Right atrium auricular region (tissue), 2 donors: Measurements from ENCODE around the gene SYCP3. TPM values are rescaled to one million over a fixed set of nuclear protein-coding genes. Genes with fewer than 3 reads are reported as not detected.

Experiments
- DNase-seq: peaks from one replicate; pipeline ENCODE4 v3.0.0-alpha.2; 2019; ENCODE audit warnings: low spot score
- H3K27ac ChIP-seq, 2 donors: fragments of 200-600 bp; sonication (generic); 1 replicate in 1 of 2; 2 replicates in 1 of 2; pipeline ENCODE4 v1.5.1; 2016 to 2019
- H3K27me3 ChIP-seq, 2 donors: fragments of 200-600 bp; sonication (generic); one replicate each; pipeline versions ENCODE4 v1.5.1 to v1.6.0; 2017 to 2019
- H3K36me3 ChIP-seq: fragments of 200-600 bp; sonication (generic); one replicate; pipeline ENCODE4 v1.5.1; 2016
- H3K4me1 ChIP-seq, 2 donors: fragments of 200-600 bp; sonication (generic); one replicate each; pipeline versions ENCODE4 v1.5.1 to v1.6.0; 2017 to 2019
- H3K4me3 ChIP-seq, 2 donors: fragments of 200-600 bp; sonication (generic); 1 replicate in 1 of 2; 2 replicates in 1 of 2; pipeline ENCODE4 v1.5.1; 2017 to 2019; ENCODE audit warnings: mild to moderate bottlenecking in 1 of 2, moderate library complexity in 1 of 2
- H3K9me3 ChIP-seq, 2 donors: fragments of 200-600 bp; sonication (generic); one replicate each; pipeline ENCODE4 v1.5.1; 2019
- CTCF ChIP-seq, 2 donors: fragments of 200-600 bp; sonication (generic); IDR thresholded peaks; one replicate each; pipeline ENCODE4 v1.5.1; 2019; ENCODE audit warnings: antibody characterized with exemption in 2 of 2
- total RNA-seq, 2 donors: library from RNA; depleted of rRNA; stranded (reverse); fragments of >200 nt; gene quantifications; one replicate each; pipeline ENCODE4 v1.1.0, GENCODE V29; 2016

The SYCP3 gene
- total RNA-seq, 2 donors from 2014 or later: not detected

GRCh38 chr12:101761350-101761749 lies 22.1 kb upstream of the SYCP3 start:
- no peak for TF ChIP-seq CTCF (IDR thresholded peaks at IDR 0.05)
- no peak for DNase-seq
- Histone ChIP-seq H3K27me3 (no peaks in the 10 kb centered on the region), H3K9me3 (no peaks in the 10 kb centered on the region), H3K27ac (no peak overlapping the region), H3K36me3 (peaks cover 19% of the 10 kb centered on the region), H3K4me1 (no peaks in the 10 kb centered on the region), H3K4me3 (no peak overlapping the region)

- Histone ChIP-seq H3K9me3 (no peaks in the 10 kb centered on the region), H3K36me3 (peaks cover 30% of the 10 kb centered on the region), H3K4me3 (no peak overlapping the region), H3K27me3 (no peaks in the 10 kb centered on the region), H3K27ac (no peak overlapping the region), H3K4me1 (no peaks in the 10 kb centered on the region)
- peak; percentile 43 to 79 for TF ChIP-seq CTCF (IDR thresholded peaks at IDR 0.05)
- DNase-seq: no peak
Observed at GRCh38 chr12:101759396-101760047, 20.3 kb upstream of the SYCP3 start.

GRCh38 chr12:101750152-101750551 lies 10.9 kb upstream of the SYCP3 start:
- H3K27me3 ChIP-seq: no peaks in the 10 kb centered on the region
- no peak for DNase-seq
- no peak overlapping the region for H3K4me3 ChIP-seq
- H3K36me3 ChIP-seq: peaks cover 84% of the 10 kb centered on the region
- H3K27ac ChIP-seq: no peak overlapping the region
- H3K9me3 ChIP-seq: no peaks in the 10 kb centered on the region
- no peaks in the 10 kb centered on the region for H3K4me1 ChIP-seq
- TF ChIP-seq CTCF (IDR thresholded peaks at IDR 0.05): no peak

GRCh38 chr12:101749657-101750056 lies 10.4 kb upstream of the SYCP3 start:
- no peaks in the 10 kb centered on the region for H3K27me3 ChIP-seq
- no peak for DNase-seq
- no peak for TF ChIP-seq CTCF (IDR thresholded peaks at IDR 0.05)

GRCh38 chr12:101748907-101749306 lies 9.6 kb upstream of the SYCP3 start:
- no peak for TF ChIP-seq CTCF (IDR thresholded peaks at IDR 0.05)
- DNase-seq: no peak
- H3K4me3 ChIP-seq: no peak overlapping the region

More at GRCh38 chr12:101749657-101750056, 10.4 kb upstream of the SYCP3 start:
- Histone ChIP-seq H3K27ac (no peak overlapping the region), H3K4me1 (no peaks in the 10 kb centered on the region), H3K9me3 (no peaks in the 10 kb centered on the region), H3K36me3 (peaks cover 89% of the 10 kb centered on the region), H3K4me3 (no peak overlapping the region)

GRCh38 chr12:101747697-101748096 lies 8.4 kb upstream of the SYCP3 start:
- no peak for DNase-seq
- Histone ChIP-seq H3K9me3 (no peaks in the 10 kb centered on the region), H3K4me3 (no peak overlapping the region), H3K36me3 (peaks cover 89% of the 10 kb centered on the region), H3K27me3 (no peaks in the 10 kb centered on the region), H3K27ac (no peak overlapping the region), H3K4me1 (no peaks in the 10 kb centered on the region)
- no peak for TF ChIP-seq CTCF (IDR thresholded peaks at IDR 0.05)

More at GRCh38 chr12:101748907-101749306, 9.6 kb upstream of the SYCP3 start:
- H3K9me3 ChIP-seq: no peaks in the 10 kb centered on the region
- peaks cover 90% of the 10 kb centered on the region for H3K36me3 ChIP-seq
- H3K4me1 ChIP-seq: no peaks in the 10 kb centered on the region
- H3K27me3 ChIP-seq: no peaks in the 10 kb centered on the region
- no peak overlapping the region for H3K27ac ChIP-seq
